HepG2 (cell line): ENCODE measurements around the gene CAMTA1. TPM values are rescaled to one million over a fixed set of nuclear protein-coding genes. Genes with fewer than 3 reads are reported as not detected.

Experiments used
- ATAC-seq: fragments of 200-7000 bp; cut with Tn5 transposase; 3 replicates; pipeline ENCODE4 v1.9.1; 2020; ENCODE audit warnings: mild to moderate bottlenecking, moderate library complexity
- BruUV-seq: library from RNA; stranded (reverse); fragments of 400-500 nt; replicated peaks from 2 replicates; lab custom pipeline; 2021; lab: Mats Ljungman, UMichigan
- CTCF ChIA-PET: fragments of 300-600 bp; formaldehyde crosslinking; extraction: SDS; loops from one replicate; lab custom pipeline; 2021; ENCODE audit warnings: low total read pairs, inconsistent platforms, low intra/inter-chr PET ratio; lab: Yijun Ruan, JAX
- POLR2A ChIA-PET: fragments of 350-600 bp; sonication (Branson Sonifier 250); formaldehyde crosslinking; loops from one replicate; lab custom pipeline; 2020; ENCODE audit warnings: antibody characterized with exemption, inconsistent platforms; lab: Yijun Ruan, JAX
- DNase-seq: peaks from one replicate; pipeline ENCODE4 v3.0.0-alpha.2; 2015; ENCODE audit warnings: low spot score
- FAIRE-seq: peaks from 3 replicates; lab custom pipeline; 2011; peaks lifted over from hg19 to GRCh38; lab: Jason Lieb, UNC
- H2AFZ ChIP-seq: one replicate; pipeline ENCODE4 v1.6.1; 2011; ENCODE audit warnings: low read length, inconsistent platforms
- H3K27ac ChIP-seq: fragments of 300-600 bp; 3 replicates; pipeline ENCODE4 v1.8.0; 2011; ENCODE audit warnings: mixed run types, mild to moderate bottlenecking, mixed read lengths, low read length, inconsistent platforms; ENCODE audit not compliant: insufficient read depth; ENCODE audit errors: extremely low read length
- H3K27me3 ChIP-seq, 2 experiments: fragments of 200-600 bp in 1 of 2; 2 replicates in 1 of 2; 3 replicates in 1 of 2; pipeline versions ENCODE4 v1.6.0 to v1.8.0; 2011; ENCODE audit warnings: low read length in 2 of 2, mild to moderate bottlenecking in 2 of 2, moderate library complexity in 2 of 2, inconsistent platforms in 1 of 2; ENCODE audit not compliant: insufficient read depth in 2 of 2, control insufficient read depth in 1 of 2
- H3K36me3 ChIP-seq, 2 experiments: fragments of 200-600 bp in 1 of 2; replicated peaks in 1 of 2; 2 replicates in 1 of 2; 3 replicates in 1 of 2; pipeline versions ENCODE4 v1.5.1 to v1.8.0; 2011; ENCODE audit warnings: low read length in 2 of 2, inconsistent platforms in 1 of 2; ENCODE audit not compliant: insufficient read depth in 2 of 2, control insufficient read depth in 1 of 2
- H3K4me1 ChIP-seq: 2 replicates; pipeline ENCODE4 v1.5.1; 2012; ENCODE audit warnings: low read length, inconsistent platforms; ENCODE audit not compliant: insufficient read depth
- H3K4me2 ChIP-seq: 2 replicates; pipeline ENCODE4 v1.6.0; 2011; ENCODE audit warnings: low read depth, low read length, inconsistent platforms
- H3K4me3 ChIP-seq, 3 experiments: fragments of 200-600 bp in 1 of 3; sonication (generic), shearing (Covaris generic) in 1 of 3; replicated peaks in 1 of 3; 2 replicates each; pipeline ENCODE4 v1.5.1; 2011 to 2016; ENCODE audit warnings: low read length in 3 of 3, inconsistent platforms in 2 of 3, low read depth in 2 of 3, mild to moderate bottlenecking in 2 of 3, control low read depth in 1 of 3, mixed read lengths in 1 of 3; ENCODE audit not compliant: insufficient read depth in 1 of 3
- H3K79me2 ChIP-seq: one replicate; pipeline ENCODE4 v1.6.1; 2011; ENCODE audit warnings: low read length, inconsistent platforms; ENCODE audit not compliant: insufficient read depth
- H3K9ac ChIP-seq: 2 replicates; pipeline ENCODE4 v1.6.0; 2011; ENCODE audit warnings: mild to moderate bottlenecking, low read depth, low read length, inconsistent platforms; ENCODE audit not compliant: insufficient read depth
- H3K9me3 ChIP-seq: 2 replicates; pipeline ENCODE4 v1.5.1; 2012; ENCODE audit warnings: mild to moderate bottlenecking, low read length
- H4K20me1 ChIP-seq: 2 replicates; pipeline ENCODE4 v1.6.0; 2011; ENCODE audit warnings: inconsistent platforms, mild to moderate bottlenecking, low read length, moderate library complexity; ENCODE audit not compliant: insufficient read depth
- POLR2AphosphoS5 ChIP-seq: IDR thresholded peaks from 2 replicates; pipeline ENCODE4 v1.6.1; 2012; ENCODE audit warnings: low read depth, low read length
- SP4 ChIP-seq: sonication (generic); formaldehyde crosslinking; IDR thresholded peaks from 2 replicates; pipeline ENCODE4 v1.8.1; 2023; ENCODE audit warnings: mild to moderate bottlenecking, missing genetic modification reagents
- ZFP37 ChIP-seq: sonication (generic); formaldehyde crosslinking; IDR thresholded peaks from 2 replicates; pipeline ENCODE4 v1.4.0; 2020; ENCODE audit warnings: missing genetic modification reagents, borderline replicate concordance
- ZFYVE20 ChIP-seq: sonication (generic); formaldehyde crosslinking; IDR thresholded peaks from 2 replicates; pipeline ENCODE4 v1.8.0; 2023; ENCODE audit warnings: low read depth, mild to moderate bottlenecking, moderate library complexity, missing genetic modification reagents, borderline replicate concordance
- ZNF552 ChIP-seq: sonication (generic); formaldehyde crosslinking; IDR thresholded peaks from 2 replicates; pipeline ENCODE4 v1.9.0; 2022; ENCODE audit warnings: missing genetic modification reagents, mild to moderate bottlenecking, borderline replicate concordance
- WGBS: methylation state at CpG from one replicate; pipeline ENCODE4 v1.1.6; 2017; ENCODE audit warnings: low lambda C conversion rate; 5-methylcytosine and 5-hydroxymethylcytosine counted together
- in situ Hi-C: cut with HindIII; loops from 2 replicates; pipeline ENCODE4 v1.10.0; 2017; ENCODE audit warnings: low pct_unique_long_range_greater_than_20kb; ENCODE audit not compliant: extremely low pct_ligation_motif_present
- intact Hi-C: fragments of 100-400 bp; cut with micrococcal nuclease; formaldehyde crosslinking; loops from one replicate; pipeline ENCODE4 v1.10.0; 2022; ENCODE audit not compliant: unreplicated experiment
- polyA plus RNA-seq, 8 experiments: library from polyadenylated mRNA; depleted of rRNA in 3 of 8; stranded (reverse) in 7 of 8; unstranded in 1 of 8; fragments of >200 nt; fragmentation: Illumina TruSeq in 4 of 8; extraction: Trizol in 4 of 8; gene quantifications; 2 replicates each; pipeline versions ENCODE4 v1.2.1 to v1.2.3, GENCODE V29; 2011 to 2016; ENCODE audit warnings: low read depth in 4 of 8, missing spikeins in 1 of 8, mixed read lengths in 1 of 8; ENCODE audit not compliant: insufficient read depth in 1 of 8
- total RNA-seq, 5 experiments: library from RNA; depleted of rRNA; stranded (reverse); fragments of >200 nt; fragmentation: Illumina TruSeq; extraction: Trizol; gene quantifications; 2 replicates each; pipeline ENCODE4 v1.2.3, GENCODE V29; 2016; ENCODE audit warnings: low read depth in 1 of 5
- TF ChIP-seq, protein P1 (sequence below): sonication (generic); formaldehyde crosslinking; IDR thresholded peaks from 2 replicates; pipeline ENCODE4 v1.9.0; 2021; ENCODE audit warnings: mild to moderate bottlenecking, missing genetic modification reagents
- TF ChIP-seq, protein P2 (sequence below): sonication (generic); formaldehyde crosslinking; IDR thresholded peaks from 2 replicates; pipeline ENCODE4 v1.5.1; 2020; ENCODE audit warnings: missing genetic modification reagents, mild to moderate bottlenecking, borderline replicate concordance
- TF ChIP-seq, protein P3 (sequence below), 2 experiments: sonication (generic) in 1 of 2; formaldehyde crosslinking in 1 of 2; IDR thresholded peaks; 2 replicates each; pipeline versions ENCODE4 v1.4.0 to v1.6.1; 2016 to 2020; ENCODE audit warnings: borderline replicate concordance in 1 of 2, low read depth in 1 of 2, mild to moderate bottlenecking in 1 of 2, missing genetic modification reagents in 1 of 2

The CAMTA1 gene
- total and polyA plus RNA-seq, 2 of the 13 experiments (the other 11 are each of a cell fraction or from before 2014, with no cell fraction given), result 25.0 to 36.4 TPM

DNA sequence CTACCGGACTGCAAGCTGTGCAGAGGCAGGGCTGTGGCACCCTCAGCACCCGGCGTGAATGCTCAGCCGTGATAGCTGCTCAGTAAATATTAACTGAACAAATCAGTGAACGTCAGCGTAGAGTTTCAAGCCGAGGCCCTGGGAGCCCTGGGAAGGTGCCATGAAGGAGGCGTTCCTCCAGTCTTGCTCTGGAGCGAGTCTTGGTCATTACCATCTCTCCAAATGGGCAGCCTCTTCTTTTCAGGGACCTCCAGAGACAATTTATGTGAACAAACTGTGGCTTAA is 449.2 kb downstream of the CAMTA1 start (continued):
- TF ChIP-seq, protein P1, sequence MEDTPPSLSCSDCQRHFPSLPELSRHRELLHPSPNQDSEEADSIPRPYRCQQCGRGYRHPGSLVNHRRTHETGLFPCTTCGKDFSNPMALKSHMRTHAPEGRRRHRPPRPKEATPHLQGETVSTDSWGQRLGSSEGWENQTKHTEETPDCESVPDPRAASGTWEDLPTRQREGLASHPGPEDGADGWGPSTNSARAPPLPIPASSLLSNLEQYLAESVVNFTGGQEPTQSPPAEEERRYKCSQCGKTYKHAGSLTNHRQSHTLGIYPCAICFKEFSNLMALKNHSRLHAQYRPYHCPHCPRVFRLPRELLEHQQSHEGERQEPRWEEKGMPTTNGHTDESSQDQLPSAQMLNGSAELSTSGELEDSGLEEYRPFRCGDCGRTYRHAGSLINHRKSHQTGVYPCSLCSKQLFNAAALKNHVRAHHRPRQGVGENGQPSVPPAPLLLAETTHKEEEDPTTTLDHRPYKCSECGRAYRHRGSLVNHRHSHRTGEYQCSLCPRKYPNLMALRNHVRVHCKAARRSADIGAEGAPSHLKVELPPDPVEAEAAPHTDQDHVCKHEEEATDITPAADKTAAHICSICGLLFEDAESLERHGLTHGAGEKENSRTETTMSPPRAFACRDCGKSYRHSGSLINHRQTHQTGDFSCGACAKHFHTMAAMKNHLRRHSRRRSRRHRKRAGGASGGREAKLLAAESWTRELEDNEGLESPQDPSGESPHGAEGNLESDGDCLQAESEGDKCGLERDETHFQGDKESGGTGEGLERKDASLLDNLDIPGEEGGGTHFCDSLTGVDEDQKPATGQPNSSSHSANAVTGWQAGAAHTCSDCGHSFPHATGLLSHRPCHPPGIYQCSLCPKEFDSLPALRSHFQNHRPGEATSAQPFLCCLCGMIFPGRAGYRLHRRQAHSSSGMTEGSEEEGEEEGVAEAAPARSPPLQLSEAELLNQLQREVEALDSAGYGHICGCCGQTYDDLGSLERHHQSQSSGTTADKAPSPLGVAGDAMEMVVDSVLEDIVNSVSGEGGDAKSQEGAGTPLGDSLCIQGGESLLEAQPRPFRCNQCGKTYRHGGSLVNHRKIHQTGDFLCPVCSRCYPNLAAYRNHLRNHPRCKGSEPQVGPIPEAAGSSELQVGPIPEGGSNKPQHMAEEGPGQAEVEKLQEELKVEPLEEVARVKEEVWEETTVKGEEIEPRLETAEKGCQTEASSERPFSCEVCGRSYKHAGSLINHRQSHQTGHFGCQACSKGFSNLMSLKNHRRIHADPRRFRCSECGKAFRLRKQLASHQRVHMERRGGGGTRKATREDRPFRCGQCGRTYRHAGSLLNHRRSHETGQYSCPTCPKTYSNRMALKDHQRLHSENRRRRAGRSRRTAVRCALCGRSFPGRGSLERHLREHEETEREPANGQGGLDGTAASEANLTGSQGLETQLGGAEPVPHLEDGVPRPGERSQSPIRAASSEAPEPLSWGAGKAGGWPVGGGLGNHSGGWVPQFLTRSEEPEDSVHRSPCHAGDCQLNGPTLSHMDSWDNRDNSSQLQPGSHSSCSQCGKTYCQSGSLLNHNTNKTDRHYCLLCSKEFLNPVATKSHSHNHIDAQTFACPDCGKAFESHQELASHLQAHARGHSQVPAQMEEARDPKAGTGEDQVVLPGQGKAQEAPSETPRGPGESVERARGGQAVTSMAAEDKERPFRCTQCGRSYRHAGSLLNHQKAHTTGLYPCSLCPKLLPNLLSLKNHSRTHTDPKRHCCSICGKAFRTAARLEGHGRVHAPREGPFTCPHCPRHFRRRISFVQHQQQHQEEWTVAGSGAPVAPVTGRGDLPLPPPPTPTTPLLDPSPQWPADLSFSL (CRISPR knock-in tag), result no peak

DNA sequence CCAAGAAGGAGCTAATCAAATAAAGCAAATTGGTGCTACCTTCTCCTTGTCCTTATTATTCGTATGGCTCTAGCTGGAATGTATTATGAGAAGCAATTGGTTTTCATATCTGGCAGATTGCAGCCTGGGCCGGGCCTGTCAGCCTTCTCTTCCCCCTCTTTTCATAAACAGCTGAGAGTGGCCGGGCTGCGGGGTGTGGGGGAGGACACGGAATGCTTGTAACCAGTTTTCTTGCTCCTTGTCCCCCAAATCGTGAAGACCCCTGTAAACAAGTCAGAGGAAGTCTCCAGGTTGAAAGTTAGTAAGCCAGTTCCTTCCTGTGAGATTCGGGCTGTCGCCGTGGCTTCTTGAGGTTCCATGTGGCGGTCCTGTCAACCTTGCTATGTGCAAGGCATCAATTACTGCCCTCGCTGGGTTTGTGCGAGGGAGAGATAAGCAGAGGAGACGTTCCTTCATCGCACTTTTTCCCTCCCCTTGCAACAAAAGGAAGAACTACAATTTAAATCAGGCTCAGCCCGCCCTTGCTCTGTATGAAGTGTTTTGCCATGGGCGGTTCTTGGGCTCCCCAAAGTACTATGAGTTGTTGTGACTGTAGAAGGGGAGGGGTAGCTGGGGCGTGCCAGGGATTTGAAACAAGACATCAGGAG is 450.7 kb downstream of the CAMTA1 start:
- intact Hi-C loops (no loop called here), in situ Hi-C loops (loop anchor here (10.0 kb wide), 1 partner anchor 409 kb away; no protein-coding TSS in a partner anchor)
- ATAC-seq (no peak), DNase-seq (no peak), FAIRE-seq (no peak)
- Histone ChIP-seq H3K4me2 (no peak overlapping the region), H3K4me3 (no peak overlapping the region), H4K20me1 (no peaks in the 10 kb centered on the region), H2AFZ (no peak overlapping the region), H3K36me3 (no peaks in the 10 kb centered on the region), H3K79me2 (no peaks in the 10 kb centered on the region), H3K9me3 (no peaks in the 10 kb centered on the region), H3K27me3 (peaks cover 3 to 31% of the 10 kb centered on the region in 2 experiments; a peak in 4 of 5 replicates), H3K4me1 (no peaks in the 10 kb centered on the region), H3K27ac (no peak overlapping the region), H3K9ac (no peak overlapping the region)
- 39% methylated on average over 14 of the region's 17 CpGs for WGBS
- ChIA-PET CTCF (no interaction called here), POLR2A (no interaction called here)
- BruUV-seq, result no TSS peak
- TF ChIP-seq, protein P2, sequence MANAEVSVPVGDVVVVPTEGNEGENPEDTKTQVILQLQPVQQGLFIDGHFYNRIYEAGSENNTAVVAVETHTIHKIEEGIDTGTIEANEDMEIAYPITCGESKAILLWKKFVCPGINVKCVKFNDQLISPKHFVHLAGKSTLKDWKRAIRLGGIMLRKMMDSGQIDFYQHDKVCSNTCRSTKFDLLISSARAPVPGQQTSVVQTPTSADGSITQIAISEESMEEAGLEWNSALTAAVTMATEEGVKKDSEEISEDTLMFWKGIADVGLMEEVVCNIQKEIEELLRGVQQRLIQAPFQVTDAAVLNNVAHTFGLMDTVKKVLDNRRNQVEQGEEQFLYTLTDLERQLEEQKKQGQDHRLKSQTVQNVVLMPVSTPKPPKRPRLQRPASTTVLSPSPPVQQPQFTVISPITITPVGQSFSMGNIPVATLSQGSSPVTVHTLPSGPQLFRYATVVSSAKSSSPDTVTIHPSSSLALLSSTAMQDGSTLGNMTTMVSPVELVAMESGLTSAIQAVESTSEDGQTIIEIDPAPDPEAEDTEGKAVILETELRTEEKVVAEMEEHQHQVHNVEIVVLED (CRISPR knock-in tag), result no peak
- TF ChIP-seq POLR2AphosphoS5 (no peak), ZNF552 (CRISPR knock-in tag) (no peak), ZFYVE20 (no peak), ZFP37 (CRISPR knock-in tag) (no peak), SP4 (CRISPR knock-in tag) (no peak)
- TF ChIP-seq, protein P3, sequence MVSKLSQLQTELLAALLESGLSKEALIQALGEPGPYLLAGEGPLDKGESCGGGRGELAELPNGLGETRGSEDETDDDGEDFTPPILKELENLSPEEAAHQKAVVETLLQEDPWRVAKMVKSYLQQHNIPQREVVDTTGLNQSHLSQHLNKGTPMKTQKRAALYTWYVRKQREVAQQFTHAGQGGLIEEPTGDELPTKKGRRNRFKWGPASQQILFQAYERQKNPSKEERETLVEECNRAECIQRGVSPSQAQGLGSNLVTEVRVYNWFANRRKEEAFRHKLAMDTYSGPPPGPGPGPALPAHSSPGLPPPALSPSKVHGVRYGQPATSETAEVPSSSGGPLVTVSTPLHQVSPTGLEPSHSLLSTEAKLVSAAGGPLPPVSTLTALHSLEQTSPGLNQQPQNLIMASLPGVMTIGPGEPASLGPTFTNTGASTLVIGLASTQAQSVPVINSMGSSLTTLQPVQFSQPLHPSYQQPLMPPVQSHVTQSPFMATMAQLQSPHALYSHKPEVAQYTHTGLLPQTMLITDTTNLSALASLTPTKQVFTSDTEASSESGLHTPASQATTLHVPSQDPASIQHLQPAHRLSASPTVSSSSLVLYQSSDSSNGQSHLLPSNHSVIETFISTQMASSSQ (IDR thresholded peaks at IDR 0.05; ENCODE audit: low read depth), result no peak
- TF ChIP-seq, protein P3 (CRISPR knock-in tag; IDR thresholded peaks at IDR 0.05; ENCODE audit: borderline replicate concordance), result no peak
